GM12878 (cell line): ENCODE data around the gene GHDC. TPM values are rescaled to one million over a fixed set of nuclear protein-coding genes. Genes with fewer than 3 reads are reported as not detected.

Experiments
- polyA plus RNA-seq, 11 experiments: library from polyadenylated mRNA; depleted of rRNA in 4 of 11; unstranded in 6 of 11; stranded (reverse) in 5 of 11; fragments of >200 nt; fragmentation: Nextera tagmentation in 4 of 11; fragmentation: Illumina TruSeq in 1 of 11; extraction: Ambion mirVana in 4 of 11; extraction: Trizol in 1 of 11; gene quantifications; 1 replicate in 1 of 11; 2 replicates in 10 of 11; pipeline versions ENCODE4 v1.2.1 to v1.2.3, GENCODE V29; 2011 to 2016; ENCODE audit warnings: inconsistent platforms in 2 of 11, missing spikeins in 2 of 11, low read depth in 1 of 11
- total RNA-seq, 4 experiments: library from RNA; depleted of rRNA in 3 of 4; stranded (reverse); fragments of >200 nt in 3 of 4; fragmentation: Illumina TruSeq in 1 of 4; extraction: Trizol in 1 of 4; gene quantifications; 2 replicates each; pipeline versions ENCODE4 v1.2.1 to v1.2.3, GENCODE V29; 2013 to 2021

GHDC gene
- total and polyA plus RNA-seq, 10 of the 15 experiments (the other 5 are each of a cell fraction or from before 2014, with no cell fraction given), result 0.72 to 20.6 (median 12.9) TPM

Other genes with a start within 250 kb of the GHDC start
Only the 7 nearest of the 15 such genes appear.
- gene DHX58, start 81.8 kb downstream of the GHDC start, total RNA-seq (2014; rRNA removed), result 24.5 and 26.4 TPM in 2 replicates
- 16.2 and 18.6 TPM in 2 replicates for gene DHX58, start 81.8 kb downstream of the GHDC start, total RNA-seq (2014; rRNA removed; fragmentation: Illumina TruSeq; extraction: Trizol)
- gene DHX58, start 81.8 kb downstream of the GHDC start, total RNA-seq (2021), result 26.1 and 29.9 TPM in 2 replicates
- 50.8 and 69.8 TPM in 2 replicates for gene DHX58, start 81.8 kb downstream of the GHDC start, polyA plus RNA-seq (2011; rRNA removed)
- gene DHX58, start 81.8 kb downstream of the GHDC start, polyA plus RNA-seq (2014; fragmentation: Illumina TruSeq; extraction: Trizol), result 6.8 and 16.5 TPM in 2 replicates
- gene DHX58, start 81.8 kb downstream of the GHDC start, polyA plus RNA-seq (2014; fragmentation: Nextera tagmentation; extraction: Ambion mirVana), result 1 to 10 TPM; 3.5 to 3.7 TPM
- 31.1 and 33.1 TPM in 2 replicates for gene DHX58, start 81.8 kb downstream of the GHDC start, polyA plus RNA-seq (2014; rRNA removed)
- 10 to 100 TPM in 1 of 2 experiments, 1 to 10 TPM in 1; 8.4 to 11.2 TPM for gene DHX58, start 81.8 kb downstream of the GHDC start, polyA plus RNA-seq (2016; fragmentation: Nextera tagmentation; extraction: Ambion mirVana)
- gene KAT2A, start 73.1 kb downstream of the GHDC start, total RNA-seq (2014; rRNA removed), result 12.6 and 16.3 TPM in 2 replicates
- 12.3 and 12.9 TPM in 2 replicates for gene KAT2A, start 73.1 kb downstream of the GHDC start, total RNA-seq (2014; rRNA removed; fragmentation: Illumina TruSeq; extraction: Trizol)
- 31.9 and 33.3 TPM in 2 replicates for gene KAT2A, start 73.1 kb downstream of the GHDC start, total RNA-seq (2021)
- gene KAT2A, start 73.1 kb downstream of the GHDC start, polyA plus RNA-seq (2011; rRNA removed), result 25.8 and 46.1 TPM in 2 replicates
- 17.1 and 25.7 TPM in 2 replicates for gene KAT2A, start 73.1 kb downstream of the GHDC start, polyA plus RNA-seq (2014; fragmentation: Illumina TruSeq; extraction: Trizol)
- 1 to 10 TPM in 1 of 2 experiments, under 1 TPM in 1; 0.85 to 3.0 TPM for gene KAT2A, start 73.1 kb downstream of the GHDC start, polyA plus RNA-seq (2014; fragmentation: Nextera tagmentation; extraction: Ambion mirVana)
- 47.5 and 52.3 TPM in 2 replicates for gene KAT2A, start 73.1 kb downstream of the GHDC start, polyA plus RNA-seq (2014; rRNA removed)
- 10 to 100 TPM; 11.0 to 12.6 TPM for gene KAT2A, start 73.1 kb downstream of the GHDC start, polyA plus RNA-seq (2016; fragmentation: Nextera tagmentation; extraction: Ambion mirVana)
- gene HSPB9, start 71.7 kb downstream of the GHDC start, total RNA-seq (2014; rRNA removed), result not detected in 2 replicates
- gene HSPB9, start 71.7 kb downstream of the GHDC start, total RNA-seq (2014; rRNA removed; fragmentation: Illumina TruSeq; extraction: Trizol), result not detected in 2 replicates
- not detected in 2 replicates for gene HSPB9, start 71.7 kb downstream of the GHDC start, total RNA-seq (2021)
- 0.04 and 0.07 TPM in 2 replicates for gene HSPB9, start 71.7 kb downstream of the GHDC start, polyA plus RNA-seq (2011; rRNA removed)
- gene HSPB9, start 71.7 kb downstream of the GHDC start, polyA plus RNA-seq (2014; fragmentation: Illumina TruSeq; extraction: Trizol), result not detected in 2 replicates
- not detected for gene HSPB9, start 71.7 kb downstream of the GHDC start, polyA plus RNA-seq (2014; fragmentation: Nextera tagmentation; extraction: Ambion mirVana)
- gene HSPB9, start 71.7 kb downstream of the GHDC start, polyA plus RNA-seq (2014; rRNA removed), result not detected in 2 replicates
- under 1 TPM; 0.11 to 0.40 TPM for gene HSPB9, start 71.7 kb downstream of the GHDC start, polyA plus RNA-seq (2016; fragmentation: Nextera tagmentation; extraction: Ambion mirVana)
- gene RAB5C, start 39.5 kb downstream of the GHDC start, total RNA-seq (2014; rRNA removed), result 52.9 and 60.5 TPM in 2 replicates
- 42.3 and 42.9 TPM in 2 replicates for gene RAB5C, start 39.5 kb downstream of the GHDC start, total RNA-seq (2014; rRNA removed; fragmentation: Illumina TruSeq; extraction: Trizol)
- gene RAB5C, start 39.5 kb downstream of the GHDC start, total RNA-seq (2021), result 67.7 and 70.7 TPM in 2 replicates
- 51.7 and 90.4 TPM in 2 replicates for gene RAB5C, start 39.5 kb downstream of the GHDC start, polyA plus RNA-seq (2011; rRNA removed)
- gene RAB5C, start 39.5 kb downstream of the GHDC start, polyA plus RNA-seq (2014; fragmentation: Illumina TruSeq; extraction: Trizol), result 40.8 and 80.7 TPM in 2 replicates
- 1 to 10 TPM; 1.2 to 1.7 TPM for gene RAB5C, start 39.5 kb downstream of the GHDC start, polyA plus RNA-seq (2014; fragmentation: Nextera tagmentation; extraction: Ambion mirVana)
- 91.9 and 94.4 TPM in 2 replicates for gene RAB5C, start 39.5 kb downstream of the GHDC start, polyA plus RNA-seq (2014; rRNA removed)
- gene RAB5C, start 39.5 kb downstream of the GHDC start, polyA plus RNA-seq (2016; fragmentation: Nextera tagmentation; extraction: Ambion mirVana), result 10 to 100 TPM; 49.9 to 51.7 TPM
- 0.06 TPM in 1 of 2 replicates, not detected in the other for gene KCNH4, start 13.4 kb downstream of the GHDC start, total RNA-seq (2014; rRNA removed)
- gene KCNH4, start 13.4 kb downstream of the GHDC start, total RNA-seq (2014; rRNA removed; fragmentation: Illumina TruSeq; extraction: Trizol), result 0.09 TPM in 1 of 2 replicates, not detected in the other
- gene KCNH4, start 13.4 kb downstream of the GHDC start, total RNA-seq (2021), result 0.19 and 0.26 TPM in 2 replicates
- 0.39 and 0.88 TPM in 2 replicates for gene KCNH4, start 13.4 kb downstream of the GHDC start, polyA plus RNA-seq (2011; rRNA removed)
- 0.12 TPM in 1 of 2 replicates, not detected in the other for gene KCNH4, start 13.4 kb downstream of the GHDC start, polyA plus RNA-seq (2014; fragmentation: Illumina TruSeq; extraction: Trizol)
- under 1 TPM in 1 of 2 experiments, not detected in 1; 0.04 TPM for gene KCNH4, start 13.4 kb downstream of the GHDC start, polyA plus RNA-seq (2014; fragmentation: Nextera tagmentation; extraction: Ambion mirVana)
- gene KCNH4, start 13.4 kb downstream of the GHDC start, polyA plus RNA-seq (2014; rRNA removed), result 0.10 and 0.30 TPM in 2 replicates
- gene KCNH4, start 13.4 kb downstream of the GHDC start, polyA plus RNA-seq (2016; fragmentation: Nextera tagmentation; extraction: Ambion mirVana), result under 1 TPM; 0.03 to 0.09 TPM
- not detected in 2 replicates for gene HCRT, start 9.0 kb downstream of the GHDC start, total RNA-seq (2014; rRNA removed)
- gene HCRT, start 9.0 kb downstream of the GHDC start, total RNA-seq (2014; rRNA removed; fragmentation: Illumina TruSeq; extraction: Trizol), result not detected in 2 replicates
- 0.41 TPM in 1 of 2 replicates, not detected in the other for gene HCRT, start 9.0 kb downstream of the GHDC start, total RNA-seq (2021)
- gene HCRT, start 9.0 kb downstream of the GHDC start, polyA plus RNA-seq (2011; rRNA removed), result not detected in 2 replicates
- gene HCRT, start 9.0 kb downstream of the GHDC start, polyA plus RNA-seq (2014; fragmentation: Illumina TruSeq; extraction: Trizol), result not detected in 2 replicates
- gene HCRT, start 9.0 kb downstream of the GHDC start, polyA plus RNA-seq (2014; fragmentation: Nextera tagmentation; extraction: Ambion mirVana), result not detected
- not detected in 2 replicates for gene HCRT, start 9.0 kb downstream of the GHDC start, polyA plus RNA-seq (2014; rRNA removed)
- gene HCRT, start 9.0 kb downstream of the GHDC start, polyA plus RNA-seq (2016; fragmentation: Nextera tagmentation; extraction: Ambion mirVana), result not detected
- gene STAT5B, start 81.9 kb upstream of the GHDC start, total RNA-seq (2014; rRNA removed), result 54.0 and 58.5 TPM in 2 replicates
- gene STAT5B, start 81.9 kb upstream of the GHDC start, total RNA-seq (2014; rRNA removed; fragmentation: Illumina TruSeq; extraction: Trizol), result 37.1 and 38.1 TPM in 2 replicates
- 66.6 and 69.6 TPM in 2 replicates for gene STAT5B, start 81.9 kb upstream of the GHDC start, total RNA-seq (2021)
- 46.0 and 52.8 TPM in 2 replicates for gene STAT5B, start 81.9 kb upstream of the GHDC start, polyA plus RNA-seq (2011; rRNA removed)
- 57.8 and 60.2 TPM in 2 replicates for gene STAT5B, start 81.9 kb upstream of the GHDC start, polyA plus RNA-seq (2014; fragmentation: Illumina TruSeq; extraction: Trizol)
- 10 to 100 TPM; 11.0 to 11.8 TPM for gene STAT5B, start 81.9 kb upstream of the GHDC start, polyA plus RNA-seq (2014; fragmentation: Nextera tagmentation; extraction: Ambion mirVana)
- gene STAT5B, start 81.9 kb upstream of the GHDC start, polyA plus RNA-seq (2014; rRNA removed), result 56.9 and 59.2 TPM in 2 replicates
- gene STAT5B, start 81.9 kb upstream of the GHDC start, polyA plus RNA-seq (2016; fragmentation: Nextera tagmentation; extraction: Ambion mirVana), result 10 to 100 TPM; 38.8 to 40.6 TPM